HEK293 (cell line): Measurements from ENCODE around the gene RXFP1.

ENCODE experiments used
- CTCF ChIA-PET: fragments of 350-600 bp; formaldehyde crosslinking; extraction: SDS; loops from one replicate; lab custom pipeline; 2021; ENCODE audit warnings: antibody characterized with exemption; lab: Yijun Ruan, JAX
- POLR2A ChIA-PET: fragments of 300-600 bp; formaldehyde crosslinking; extraction: SDS; loops from one replicate; lab custom pipeline; 2020; ENCODE audit warnings: antibody characterized with exemption, inconsistent platforms; lab: Yijun Ruan, JAX
- H3K27ac ChIP-seq: fragments of 200-500 bp; sonication (Bioruptor generic); 2 replicates; pipeline ENCODE4 v1.5.1; 2014; ENCODE audit warnings: low read depth, low read length, control low read depth, inconsistent platforms; ENCODE audit errors: extremely low read depth
- H3K36me3 ChIP-seq, 2 experiments: fragments of 200-500 bp in 1 of 2; sonication (Bioruptor generic) in 1 of 2; 1 replicate in 1 of 2; 2 replicates in 1 of 2; pipeline ENCODE4 v1.5.1; 2014 to 2017; ENCODE audit warnings: inconsistent platforms in 2 of 2, low read length in 2 of 2; ENCODE audit not compliant: control insufficient read depth in 2 of 2, insufficient read depth in 1 of 2
- H3K4me1 ChIP-seq: fragments of 200-500 bp; sonication (Bioruptor generic); 2 replicates; pipeline ENCODE4 v1.5.1; 2014; ENCODE audit warnings: mild to moderate bottlenecking, low read length, inconsistent platforms; ENCODE audit not compliant: control insufficient read depth, insufficient read depth
- H3K4me3 ChIP-seq: 2 replicates; pipeline ENCODE4 v1.5.1; 2011; ENCODE audit warnings: low read depth, mild to moderate bottlenecking, control low read depth, low read length, moderate library complexity
- H3K9me3 ChIP-seq: fragments of 200-500 bp; sonication (Bioruptor generic); 2 replicates; pipeline ENCODE4 v1.5.1; 2014; ENCODE audit warnings: low read depth, low read length, inconsistent platforms; ENCODE audit not compliant: control insufficient read depth, insufficient read depth
- BCL11B ChIP-seq: fragments of 450-650 bp; formaldehyde crosslinking; IDR thresholded peaks from 2 replicates; pipeline ENCODE4 v1.5.1; 2016; ENCODE audit warnings: low read depth, missing biosample characterization, missing genetic modification characterization
- GLIS1 ChIP-seq: fragments of 450-650 bp; formaldehyde crosslinking; IDR thresholded peaks from 2 replicates; pipeline ENCODE4 v1.5.1; 2016; ENCODE audit warnings: missing biosample characterization, missing genetic modification characterization
- HIC1 ChIP-seq: fragments of 450-650 bp; formaldehyde crosslinking; IDR thresholded peaks from 2 replicates; pipeline ENCODE4 v1.5.1; 2016; ENCODE audit warnings: missing biosample characterization, missing genetic modification characterization
- TRIM28 ChIP-seq: IDR thresholded peaks from 2 replicates; pipeline ENCODE4 v1.6.1; 2011; ENCODE audit warnings: low read length, control low read depth, borderline replicate concordance
- ZBTB1 ChIP-seq: fragments of 450-650 bp; formaldehyde crosslinking; IDR thresholded peaks from 2 replicates; pipeline ENCODE4 v1.5.1; 2016; ENCODE audit warnings: missing biosample characterization, missing genetic modification characterization
- ZBTB11 ChIP-seq: fragments of 450-650 bp; formaldehyde crosslinking; conservative IDR thresholded peaks from 2 replicates; pipeline ENCODE4 v1.5.1; 2016; ENCODE audit warnings: low read depth, missing biosample characterization, missing genetic modification characterization
- ZBTB7A ChIP-seq: fragments of 450-650 bp; formaldehyde crosslinking; IDR thresholded peaks from 2 replicates; pipeline ENCODE4 v1.5.1; 2016; ENCODE audit warnings: low read depth, missing biosample characterization, missing genetic modification characterization
- ZFP37 ChIP-seq: fragments of 450-650 bp; formaldehyde crosslinking; IDR thresholded peaks from 2 replicates; pipeline ENCODE4 v1.5.1; 2016; ENCODE audit warnings: missing biosample characterization, missing genetic modification characterization
- ZNF416 ChIP-seq: fragments of 450-650 bp; formaldehyde crosslinking; IDR thresholded peaks from 2 replicates; pipeline ENCODE4 v1.5.1; 2016; ENCODE audit warnings: missing biosample characterization, missing genetic modification characterization
- ZNF518A ChIP-seq: fragments of 450-650 bp; formaldehyde crosslinking; conservative IDR thresholded peaks from 2 replicates; pipeline ENCODE4 v1.5.1; 2016; ENCODE audit warnings: low read depth, missing biosample characterization, missing genetic modification characterization
- ZNF558 ChIP-seq: fragments of 450-650 bp; formaldehyde crosslinking; IDR thresholded peaks from 2 replicates; pipeline ENCODE4 v1.5.1; 2016; ENCODE audit warnings: missing biosample characterization, missing genetic modification characterization
- ZSCAN16 ChIP-seq: fragments of 450-650 bp; formaldehyde crosslinking; IDR thresholded peaks from 2 replicates; pipeline ENCODE4 v1.5.1; 2016; ENCODE audit warnings: missing biosample characterization, missing genetic modification characterization
- ZSCAN18 ChIP-seq: fragments of 450-650 bp; formaldehyde crosslinking; IDR thresholded peaks from 2 replicates; pipeline ENCODE4 v1.5.1; 2016; ENCODE audit warnings: missing biosample characterization, missing genetic modification characterization
- ZSCAN4 ChIP-seq: fragments of 450-650 bp; formaldehyde crosslinking; IDR thresholded peaks from 2 replicates; pipeline ENCODE4 v1.5.1; 2017; ENCODE audit warnings: missing biosample characterization, missing genetic modification characterization

RXFP1 gene

GRCh38 chr4:158621729-158622128 is 100.0 kb downstream of the RXFP1 start:
- CTCF ChIA-PET: no interaction called here
- TF ChIP-seq TRIM28 (no peak), ZFP37 (tag by site-specific recombination) (no peak), ZNF518A (no peak), HIC1 (no peak), ZNF416 (tag by site-specific recombination) (no peak), ZSCAN16 (tag by site-specific recombination) (no peak), ZNF558 (tag by site-specific recombination) (no peak), ZSCAN18 (no peak), ZBTB11 (no peak), GLIS1 (tag by site-specific recombination) (no peak), ZBTB1 (tag by site-specific recombination) (no peak), BCL11B (no peak), ZBTB7A (tag by site-specific recombination) (no peak)
- no peak overlapping the region for H3K27ac ChIP-seq
- H3K9me3 ChIP-seq: no peaks in the 10 kb centered on the region
- H3K4me1 ChIP-seq: no peaks in the 10 kb centered on the region
- H3K4me3 ChIP-seq: no peak overlapping the region
- no peaks in the 10 kb centered on the region for H3K36me3 ChIP-seq
- POLR2A ChIA-PET: no interaction called here

GRCh38 chr4:158622251-158622650 is 100.6 kb downstream of the RXFP1 start:
- no peaks in the 10 kb centered on the region for H3K9me3 ChIP-seq
- no peak overlapping the region for H3K4me3 ChIP-seq
- no peaks in the 10 kb centered on the region for H3K4me1 ChIP-seq
- H3K36me3 ChIP-seq: no peaks in the 10 kb centered on the region
- no peak overlapping the region for H3K27ac ChIP-seq
- ChIA-PET POLR2A (no interaction called here), CTCF (no interaction called here)
- TF ChIP-seq ZSCAN4: no peak
